Nephron (organoid): ENCODE measurements around the gene VWA3B.
A peak's percentile ranks its signal among the peaks of the same experiment; 100 is the strongest.

ENCODE experiments used
- H3K27ac Mint-ChIP-seq, 3 experiments: 2 replicates each; pipeline ENCODE4 v1.8.0; 2020; ENCODE audit warnings: mixed read lengths in 3 of 3, mild to moderate bottlenecking in 2 of 3, moderate library complexity in 1 of 3
- H3K27me3 Mint-ChIP-seq: 2 replicates; pipeline ENCODE4 v1.8.0; 2021; ENCODE audit warnings: low read depth, mild to moderate bottlenecking, moderate library complexity, mixed read lengths
- H3K36me3 Mint-ChIP-seq: 2 replicates; pipeline ENCODE4 v1.8.0; 2020; ENCODE audit warnings: low read depth, mixed read lengths
- H3K4me1 Mint-ChIP-seq: 2 replicates; pipeline ENCODE4 v1.8.0; 2020; ENCODE audit warnings: mixed read lengths
- H3K4me3 Mint-ChIP-seq, 3 experiments: 2 replicates each; pipeline ENCODE4 v1.8.0; 2020; ENCODE audit warnings: mild to moderate bottlenecking in 3 of 3, mixed read lengths in 3 of 3, moderate library complexity in 2 of 3
- H3K9me3 Mint-ChIP-seq: 2 replicates; pipeline ENCODE4 v1.8.0; 2020; ENCODE audit warnings: mixed read lengths
- CTCF ChIP-seq, 3 experiments: fragments of 200-600 bp; sonication (generic); IDR thresholded peaks; one replicate each; pipeline ENCODE4 v1.5.0; 2021; ENCODE audit warnings: antibody characterized with exemption in 3 of 3; ENCODE audit not compliant: unreplicated experiment in 3 of 3

The VWA3B gene

GRCh38 chr2:98102878-98103277 lies 15.9 kb downstream of the VWA3B start:
- Mint-ChIP-seq H3K27ac (no peak overlapping the region), H3K9me3 (peaks cover 25% of the 10 kb centered on the region), H3K4me1 (no peaks in the 10 kb centered on the region), H3K27me3 (no peaks in the 10 kb centered on the region), H3K4me3 (no peak overlapping the region), H3K36me3 (no peaks in the 10 kb centered on the region)
- TF ChIP-seq CTCF (IDR thresholded peaks at IDR 0.05; ENCODE audit: unreplicated experiment in 3 of 3): no peak

- no peak for TF ChIP-seq CTCF (IDR thresholded peaks at IDR 0.05; ENCODE audit: unreplicated experiment in 3 of 3)
- Mint-ChIP-seq H3K9me3 (peaks cover 27% of the 10 kb centered on the region), H3K4me3 (no peak overlapping the region), H3K36me3 (no peaks in the 10 kb centered on the region), H3K27me3 (peaks cover 3% of the 10 kb centered on the region), H3K4me1 (no peaks in the 10 kb centered on the region), H3K27ac (no peak overlapping the region)
Measured at GRCh38 chr2:98108110-98108509, 21.1 kb downstream of the VWA3B start.

- TF ChIP-seq CTCF (IDR thresholded peaks at IDR 0.05; ENCODE audit: unreplicated experiment in 3 of 3): no peak
- H3K4me3 Mint-ChIP-seq: no peak overlapping the region
- no peaks in the 10 kb centered on the region for H3K36me3 Mint-ChIP-seq
- peaks cover 31% of the 10 kb centered on the region for H3K9me3 Mint-ChIP-seq
- peaks cover 11% of the 10 kb centered on the region for H3K27me3 Mint-ChIP-seq
- H3K4me1 Mint-ChIP-seq: no peaks in the 10 kb centered on the region
- no peak overlapping the region for H3K27ac Mint-ChIP-seq
Measured at GRCh38 chr2:98110741-98111140, 23.8 kb downstream of the VWA3B start.

- Mint-ChIP-seq H3K36me3 (no peaks in the 10 kb centered on the region), H3K27me3 (peaks cover 18% of the 10 kb centered on the region)
Measured at GRCh38 chr2:98114643-98115330, 27.8 kb downstream of the VWA3B start.

GRCh38 chr2:98118161-98118560 lies 31.2 kb downstream of the VWA3B start:
- H3K4me3 Mint-ChIP-seq: no peak overlapping the region
- H3K27ac Mint-ChIP-seq: peak overlapping the region in 1 of 3 experiments; percentile 21
- TF ChIP-seq CTCF (IDR thresholded peaks at IDR 0.05; ENCODE audit: unreplicated experiment in 3 of 3): no peak
- peaks cover 22% of the 10 kb centered on the region for H3K27me3 Mint-ChIP-seq
- peaks cover 6% of the 10 kb centered on the region for H3K9me3 Mint-ChIP-seq
- H3K4me1 Mint-ChIP-seq: peaks cover 47% of the 10 kb centered on the region
- no peaks in the 10 kb centered on the region for H3K36me3 Mint-ChIP-seq

More at GRCh38 chr2:98114643-98115330, 27.8 kb downstream of the VWA3B start:
- TF ChIP-seq CTCF (IDR thresholded peaks at IDR 0.05; ENCODE audit: unreplicated experiment in 3 of 3): no peak
- H3K27ac Mint-ChIP-seq: no peak overlapping the region
- no peak overlapping the region for H3K4me3 Mint-ChIP-seq
- H3K4me1 Mint-ChIP-seq: peaks cover 18% of the 10 kb centered on the region
- H3K9me3 Mint-ChIP-seq: peaks cover 31% of the 10 kb centered on the region

- Mint-ChIP-seq H3K9me3 (peaks cover 2% of the 10 kb centered on the region), H3K4me3 (no peak overlapping the region), H3K27ac (peak overlapping the region in 2 of 3 experiments; percentile 35 to 76), H3K4me1 (peaks cover 54% of the 10 kb centered on the region), H3K36me3 (no peaks in the 10 kb centered on the region), H3K27me3 (peaks cover 24% of the 10 kb centered on the region)
- no peak for TF ChIP-seq CTCF (IDR thresholded peaks at IDR 0.05; ENCODE audit: unreplicated experiment in 3 of 3)
Measured at GRCh38 chr2:98118852-98119251, 31.9 kb downstream of the VWA3B start.
